H1 (cell line): Measurements from ENCODE around the gene LVRN. TPM values are rescaled to one million over a fixed set of nuclear protein-coding genes. Genes with fewer than 3 reads are reported as not detected.

Source experiments
- CTCF ChIA-PET: fragments of 300-600 bp; sonication (Branson Sonifier 250); formaldehyde crosslinking; loops from one replicate; lab custom pipeline; 2021; ENCODE audit not compliant: partially characterized antibody; lab: Charles Lee
- POLR2A ChIA-PET: fragments of 300-600 bp; sonication (Branson Sonifier 250); formaldehyde crosslinking; loops from one replicate; lab custom pipeline; 2021; ENCODE audit warnings: inconsistent platforms; ENCODE audit not compliant: partially characterized antibody; lab: Charles Lee
- DNase-seq, 2 experiments: peaks; one replicate each; pipeline versions ENCODE4 v3.0.0 to v3.0.0-alpha.2; 2010 to 2022; ENCODE audit warnings: low spot score in 2 of 2, low read depth in 1 of 2, mixed read lengths in 1 of 2
- FAIRE-seq: peaks from 2 replicates; lab custom pipeline; 2011; peaks lifted over from hg19 to GRCh38; lab: Jason Lieb, UNC
- H2AFZ ChIP-seq: 2 replicates; pipeline ENCODE4 v1.8.1; 2012; ENCODE audit warnings: low read length, inconsistent platforms
- H2AK5ac ChIP-seq: 2 replicates; pipeline ENCODE4 v1.6.1; 2013; ENCODE audit warnings: low read depth, low read length
- H2BK120ac ChIP-seq: replicated peaks from 2 replicates; pipeline ENCODE3; 2013; ENCODE audit warnings: low read depth, low read length, inconsistent platforms
- H2BK12ac ChIP-seq: 2 replicates; pipeline ENCODE4 v1.6.1; 2013; ENCODE audit warnings: low read depth, low read length
- H2BK15ac ChIP-seq: 2 replicates; pipeline ENCODE4 v1.6.1; 2013; ENCODE audit warnings: low read length
- H2BK20ac ChIP-seq: 2 replicates; pipeline ENCODE4 v1.6.1; 2013; ENCODE audit warnings: low read length
- H2BK5ac ChIP-seq: 2 replicates; pipeline ENCODE4 v1.6.1; 2013; ENCODE audit warnings: low read depth, low read length
- H3K14ac ChIP-seq: 2 replicates; pipeline ENCODE4 v1.6.1; 2013; ENCODE audit warnings: inconsistent platforms; ENCODE audit not compliant: insufficient read length
- H3K18ac ChIP-seq: 2 replicates; pipeline ENCODE4 v1.6.1; 2013; ENCODE audit warnings: low read length; ENCODE audit errors: extremely low read depth
- H3K23ac ChIP-seq: 2 replicates; pipeline ENCODE4 v1.6.1; 2013; ENCODE audit warnings: inconsistent platforms; ENCODE audit not compliant: insufficient read length
- H3K23me2 ChIP-seq: 2 replicates; pipeline ENCODE4 v1.6.1; 2013; ENCODE audit warnings: low read depth, low read length
- H3K27ac ChIP-seq: 2 replicates; pipeline ENCODE4 v1.6.1; 2011; ENCODE audit warnings: low read depth, low read length, inconsistent platforms
- H3K27me3 ChIP-seq, 4 experiments: replicated peaks in 1 of 4; 1 replicate in 1 of 4; 2 replicates in 3 of 4; pipeline versions ENCODE4 v1.6.1 to v1.8.1; 2011 to 2013; ENCODE audit warnings: low read length in 3 of 4, mild to moderate bottlenecking in 3 of 4, inconsistent platforms in 2 of 4, mixed read lengths in 2 of 4, moderate library complexity in 1 of 4; ENCODE audit not compliant: control insufficient read depth in 3 of 4, insufficient read depth in 3 of 4; ENCODE audit errors: extremely low read depth in 1 of 4
- H3K36me3 ChIP-seq, 4 experiments: 2 replicates each; pipeline versions ENCODE4 v1.6.1 to v1.8.1; 2011 to 2013; ENCODE audit warnings: mild to moderate bottlenecking in 4 of 4, low read length in 3 of 4, moderate library complexity in 2 of 4, control low read depth in 1 of 4, inconsistent platforms in 1 of 4; ENCODE audit not compliant: insufficient read depth in 4 of 4, control insufficient read depth in 2 of 4
- H3K4ac ChIP-seq: replicated peaks from 2 replicates; pipeline ENCODE3; 2013; ENCODE audit warnings: low read length, low read depth, mixed read lengths, inconsistent platforms; ENCODE audit not compliant: insufficient read length
- H3K4me1 ChIP-seq, 4 experiments: replicated peaks in 1 of 4; 1 replicate in 1 of 4; 2 replicates in 3 of 4; pipeline versions ENCODE4 v1.6.1 to v1.8.1; 2011 to 2013; ENCODE audit warnings: low read length in 3 of 4, inconsistent platforms in 2 of 4, mixed read lengths in 1 of 4; ENCODE audit not compliant: insufficient read depth in 4 of 4, control insufficient read depth in 3 of 4
- H3K4me2 ChIP-seq, 2 experiments: 2 replicates each; pipeline versions ENCODE4 v1.6.1 to v1.8.1; 2011 to 2013; ENCODE audit warnings: low read depth in 2 of 2, low read length in 2 of 2, control low read depth in 1 of 2, inconsistent platforms in 1 of 2, mild to moderate bottlenecking in 1 of 2; ENCODE audit not compliant: insufficient read depth in 1 of 2
- H3K4me3 ChIP-seq, 4 experiments: fragments of 200-600, 300-600 bp in 1 of 4; sonication (generic), shearing (Covaris generic), sonication (Bioruptor Twin) in 1 of 4; 2 replicates each; pipeline versions ENCODE4 v1.5.1 to v1.8.1; 2011 to 2016; ENCODE audit warnings: low read length in 4 of 4, low read depth in 3 of 4, control low read depth in 2 of 4, inconsistent platforms in 2 of 4, mild to moderate bottlenecking in 2 of 4, mixed read lengths in 1 of 4, moderate library complexity in 1 of 4; ENCODE audit not compliant: insufficient read depth in 2 of 4; ENCODE audit errors: extremely low read depth in 1 of 4
- H3K56ac ChIP-seq: replicated peaks from 2 replicates; pipeline ENCODE3; 2013; ENCODE audit warnings: low read depth, mild to moderate bottlenecking, mixed read lengths, low read length, inconsistent platforms; ENCODE audit not compliant: insufficient read length
- H3K79me1 ChIP-seq: 2 replicates; pipeline ENCODE4 v1.6.1; 2013; ENCODE audit warnings: low read depth, low read length, control low read depth
- H3K79me2 ChIP-seq, 2 experiments: 2 replicates each; pipeline versions ENCODE4 v1.6.1 to v1.8.1; 2012 to 2013; ENCODE audit warnings: low read length in 2 of 2, mild to moderate bottlenecking in 2 of 2, inconsistent platforms in 1 of 2; ENCODE audit not compliant: insufficient read depth in 2 of 2, control insufficient read depth in 1 of 2
- H3K9ac ChIP-seq, 4 experiments: replicated peaks in 1 of 4; 1 replicate in 1 of 4; 2 replicates in 3 of 4; pipeline versions ENCODE4 v1.6.1 to v1.8.1; 2011 to 2013; ENCODE audit warnings: low read depth in 3 of 4, low read length in 3 of 4, control low read depth in 2 of 4, mild to moderate bottlenecking in 2 of 4, moderate library complexity in 2 of 4, inconsistent platforms in 1 of 4; ENCODE audit errors: extremely low read depth in 1 of 4
- H3K9me3 ChIP-seq, 2 experiments: 2 replicates each; pipeline versions ENCODE4 v1.6.1 to v1.8.1; 2012 to 2013; ENCODE audit warnings: mild to moderate bottlenecking in 2 of 2, moderate library complexity in 2 of 2, control low read depth in 1 of 2, inconsistent platforms in 1 of 2, low read depth in 1 of 2, low read length in 1 of 2, mixed read lengths in 1 of 2; ENCODE audit not compliant: insufficient read depth in 2 of 2
- H4K20me1 ChIP-seq, 2 experiments: replicated peaks in 1 of 2; 2 replicates each; pipeline versions ENCODE3 to v1.8.1; 2011 to 2013; ENCODE audit warnings: inconsistent platforms in 2 of 2, low read length in 2 of 2, mild to moderate bottlenecking in 1 of 2; ENCODE audit not compliant: insufficient read depth in 2 of 2, control insufficient read depth in 1 of 2
- H4K5ac ChIP-seq: 2 replicates; pipeline ENCODE4 v1.6.1; 2013; ENCODE audit warnings: low read length, low read depth, mixed read lengths, inconsistent platforms; ENCODE audit not compliant: insufficient read length
- H4K8ac ChIP-seq: 2 replicates; pipeline ENCODE4 v1.8.0; 2013; ENCODE audit warnings: mild to moderate bottlenecking, moderate library complexity, low read length, inconsistent platforms; ENCODE audit not compliant: insufficient read depth; ENCODE audit errors: extremely low read depth
- H4K91ac ChIP-seq: replicated peaks from 2 replicates; pipeline ENCODE3; 2013; ENCODE audit warnings: low read length, mixed read lengths, inconsistent platforms; ENCODE audit not compliant: insufficient read length
- ASH2L ChIP-seq: fragments of 200-600, 300-600 bp; sonication (generic); IDR thresholded peaks from one replicate; pipeline ENCODE4 v1.7.1; 2017; ENCODE audit warnings: low read length
- EZH2 ChIP-seq: fragments of 200-600 bp; sonication (generic); IDR thresholded peaks from 2 replicates; pipeline ENCODE4 v1.7.1; 2012; ENCODE audit warnings: low read depth, mild to moderate bottlenecking, moderate library complexity, low read length, inconsistent platforms; ENCODE audit not compliant: severe bottlenecking
- KDM5A ChIP-seq: fragments of 200-600 bp; IDR thresholded peaks from 2 replicates; pipeline ENCODE4 v1.7.1; 2012; ENCODE audit warnings: mild to moderate bottlenecking, low read length, inconsistent platforms, mixed read lengths
- MAFK ChIP-seq: IDR thresholded peaks from 2 replicates; pipeline ENCODE4 v1.6.1; 2012; ENCODE audit warnings: low read depth, mild to moderate bottlenecking, improper control_type of control experiment, low read length
- RFX5 ChIP-seq: IDR thresholded peaks from 2 replicates; pipeline ENCODE4 v1.6.1; 2011; ENCODE audit warnings: low read depth, low read length, improper control_type of control experiment, borderline replicate concordance
- SAP30 ChIP-seq: fragments of 300-600 bp; sonication (generic); IDR thresholded peaks from 2 replicates; pipeline ENCODE4 v1.7.1; 2012; ENCODE audit warnings: low read length, moderate library complexity, mild to moderate bottlenecking, inconsistent platforms; ENCODE audit not compliant: insufficient read depth, insufficient replicate concordance
- SIRT6 ChIP-seq: IDR thresholded peaks from one replicate; pipeline ENCODE4 v1.7.1; 2012; ENCODE audit warnings: low read length, inconsistent platforms
- TEAD4 ChIP-seq: IDR thresholded peaks from 2 replicates; pipeline ENCODE4 v1.6.1; 2012; ENCODE audit warnings: low read depth, low read length, inconsistent platforms, mixed read lengths
- USF2 ChIP-seq: IDR thresholded peaks from 2 replicates; pipeline ENCODE4 v1.6.1; 2011; ENCODE audit warnings: low read length, improper control_type of control experiment
- WGBS, 2 experiments: shearing (Covaris generic) in 1 of 2; methylation state at CpG; one replicate each; pipeline versions ENCODE4 v1.1.6 to v1.1.7; 2013 to 2015; ENCODE audit warnings: low lambda C conversion rate in 2 of 2, mixed read lengths in 2 of 2, inconsistent platforms in 1 of 2, low coverage in 1 of 2, missing lambda C conversion rate in 1 of 2; ENCODE audit not compliant: insufficient replicate concordance in 2 of 2, insufficient coverage in 1 of 2, insufficient read length in 1 of 2; ENCODE audit errors: extremely low coverage in 1 of 2, missing lambda C conversion rate in 1 of 2; 5-methylcytosine and 5-hydroxymethylcytosine counted together
- polyA plus RNA-seq, 7 experiments: library from polyadenylated mRNA; depleted of rRNA in 3 of 7; stranded (reverse) in 5 of 7; unstranded in 2 of 7; fragments of >200 nt in 5 of 7; fragments of 200-250 nt in 2 of 7; gene quantifications; 1 replicate in 5 of 7; 2 replicates in 1 of 7; 4 replicates in 1 of 7; pipeline versions ENCODE4 v1.2.1 to v1.2.3, GENCODE V29; 2011 to 2013; ENCODE audit warnings: missing spikeins in 2 of 7, mixed read lengths in 2 of 7
- total RNA-seq: library from RNA; stranded (reverse); fragmentation: NEBNext Ultra II Directional; extraction: Animal tissue kit (Norgen Biotek cat#: 25700); gene quantifications from 2 replicates; pipeline ENCODE4 v1.2.1, GENCODE V29; 2021
- TF ChIP-seq, protein P1 (sequence below): IDR thresholded peaks from 2 replicates; pipeline ENCODE4 v1.6.1; 2011; ENCODE audit warnings: low read depth, mild to moderate bottlenecking, low read length; ENCODE audit not compliant: insufficient read depth

LVRN gene
- total and polyA plus RNA-seq, 2 of the 8 experiments (the other 6 are each of a cell fraction or from before 2014, with no cell fraction given) = 0.08 to 0.09 TPM

- Histone ChIP-seq H3K27ac (no peak overlapping the region), H3K18ac (no peak overlapping the region), H2BK120ac (no peak overlapping the region), H3K56ac (no peak overlapping the region), H3K27me3 (no peaks in the 10 kb centered on the region), H3K79me1 (no peaks in the 10 kb centered on the region), H3K23me2 (no peaks in the 10 kb centered on the region), H4K91ac (no peak overlapping the region), H3K9ac (no peak overlapping the region), H2BK5ac (no peak overlapping the region), H2AK5ac (no peak overlapping the region), H3K4ac (no peak overlapping the region), H3K36me3 (no peaks in the 10 kb centered on the region), H3K14ac (no peak overlapping the region), H2BK12ac (no peak overlapping the region), H4K5ac (no peak overlapping the region), H3K4me3 (no peak overlapping the region), H3K4me1 (no peaks in the 10 kb centered on the region), H2AFZ (0 out of 2 replicates have a peak overlapping the region, but pooled peaks have one; percentile 3), H3K4me2 (no peak overlapping the region), H2BK15ac (no peak overlapping the region), H3K9me3 (no peaks in the 10 kb centered on the region), H4K8ac (no peak overlapping the region), H2BK20ac (no peak overlapping the region), H4K20me1 (no peaks in the 10 kb centered on the region), H3K23ac (no peak overlapping the region), H3K79me2 (no peaks in the 10 kb centered on the region)
- CTCF ChIA-PET = interaction anchor here (0.7 to 1.2 kb wide), 3 partner anchors 14 to 219 kb away, joined by 3 to 4 read pairs (median 4); no protein-coding TSS in a partner anchor
- DNase-seq (no peak), FAIRE-seq (no peak)
- WGBS, 2 experiments = 100% methylated on average over 2 of the region's 2 CpGs; no CpG with 5 or more reads in 1 of the 2 experiments
- TF ChIP-seq, protein P1, sequence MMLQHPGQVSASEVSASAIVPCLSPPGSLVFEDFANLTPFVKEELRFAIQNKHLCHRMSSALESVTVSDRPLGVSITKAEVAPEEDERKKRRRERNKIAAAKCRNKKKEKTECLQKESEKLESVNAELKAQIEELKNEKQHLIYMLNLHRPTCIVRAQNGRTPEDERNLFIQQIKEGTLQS = no peak
- TF ChIP-seq RFX5 (no peak), SAP30 (no peak), TEAD4 (no peak), EZH2 (no peak), ASH2L (no peak), USF2 (no peak), KDM5A (no peak), SIRT6 (no peak), MAFK (no peak)
- POLR2A ChIA-PET = no interaction called here
Observed at GRCh38 chr5:115988002-115988401, 25.7 kb downstream of the LVRN start.
